NCI-H2107 treated with DMSO at 0.1 percent for 48 hours (cell line): ENCODE data around the gene TEDDM1.
A peak's percentile ranks its signal among the peaks of the same experiment; 100 is the strongest.
"Not testable (repeated sequence)": the region's sequence is repeated elsewhere in the genome, so short reads cannot be mapped to it uniquely, and the experiment has no call there.

Experiments
- DNase-seq: peaks from one replicate; lab custom pipeline; 2025; ENCODE audit not compliant: unreplicated experiment; lab: John Stamatoyannopoulos, UW

Gene TEDDM1

GRCh38 chr1:182400567-182400966 lies at the start of gene TEDDM1:
TEDDM1 (minus strand) TSS chr1:182400667; CDS start chr1:182400485, 182 bp downstream.
- DNase-seq = no peak

GRCh38 chr1:182450087-182450486 lies 49.6 kb upstream of the TEDDM1 start, which contains the start of gene RGSL1:
RGSL1 (plus strand) TSS chr1:182450146; CDS start chr1:182450166, 20 bp downstream.
- no peak for DNase-seq

- DNase-seq = no peak
These were observed 47.2 kb upstream of the TEDDM1 start for GRCh38 chr1:182447660-182448059.

GRCh38 chr1:182447124-182447523 lies 46.7 kb upstream of the TEDDM1 start:
- not testable (repeated sequence) for DNase-seq

- DNase-seq = peak; percentile 82
These were observed 45.7 kb upstream of the TEDDM1 start for GRCh38 chr1:182446033-182446669.

GRCh38 chr1:182444497-182444896 lies 44.0 kb upstream of the TEDDM1 start:
- DNase-seq = no peak

GRCh38 chr1:182442333-182442732 lies 41.9 kb upstream of the TEDDM1 start:
- DNase-seq = no peak

- DNase-seq = no peak
These were observed 41.3 kb upstream of the TEDDM1 start for GRCh38 chr1:182441719-182442118.

- no peak for DNase-seq
These were observed 37.9 kb upstream of the TEDDM1 start for GRCh38 chr1:182438326-182438725.

- DNase-seq = no peak
These were observed 33.1 kb upstream of the TEDDM1 start for GRCh38 chr1:182433580-182433979.

GRCh38 chr1:182431278-182431677 lies 30.8 kb upstream of the TEDDM1 start:
- no peak for DNase-seq

GRCh38 chr1:182430263-182431068 lies 30.0 kb upstream of the TEDDM1 start:
- DNase-seq = peak; percentile 72

- no peak for DNase-seq
These were observed 27.6 kb upstream of the TEDDM1 start for GRCh38 chr1:182428043-182428442.

GRCh38 chr1:182426442-182427430 lies 26.3 kb upstream of the TEDDM1 start:
- DNase-seq = no peak

- DNase-seq = no peak
These were observed 15.3 kb upstream of the TEDDM1 start for GRCh38 chr1:182415789-182416188.

GRCh38 chr1:182413969-182414368 lies 13.5 kb upstream of the TEDDM1 start:
- no peak for DNase-seq

GRCh38 chr1:182413486-182413885 lies 13.0 kb upstream of the TEDDM1 start:
- DNase-seq = no peak

GRCh38 chr1:182410620-182411273 lies 10.3 kb upstream of the TEDDM1 start:
- no peak for DNase-seq

GRCh38 chr1:182410138-182410537 lies 9.7 kb upstream of the TEDDM1 start:
- DNase-seq = no peak

GRCh38 chr1:182408435-182409075 lies 8.1 kb upstream of the TEDDM1 start:
- no peak for DNase-seq
